Neural crest cell (in vitro differentiated cells): ENCODE data around the gene PCDH19. TPM values are rescaled to one million over a fixed set of nuclear protein-coding genes. Genes with fewer than 3 reads are reported as not detected.

Experiments
- DNase-seq: peaks from one replicate; pipeline ENCODE4 v3.0.0; 2021; ENCODE audit warnings: low read depth, mixed read lengths, low spot score
- H3K27ac Mint-ChIP-seq: one replicate; pipeline ENCODE4 v1.8.0; 2021; ENCODE audit warnings: mild to moderate bottlenecking, mixed read lengths; ENCODE audit not compliant: unreplicated experiment
- H3K27me3 Mint-ChIP-seq: 2 replicates; pipeline ENCODE4 v1.8.0; 2021; ENCODE audit warnings: low read depth, mild to moderate bottlenecking, mixed read lengths
- H3K36me3 Mint-ChIP-seq: 2 replicates; pipeline ENCODE4 v1.8.0; 2021; ENCODE audit warnings: low read depth, mild to moderate bottlenecking, mixed read lengths
- H3K4me1 Mint-ChIP-seq: 2 replicates; pipeline ENCODE4 v1.8.0; 2021; ENCODE audit warnings: mixed read lengths
- H3K4me3 Mint-ChIP-seq: one replicate; pipeline ENCODE4 v1.8.0; 2021; ENCODE audit warnings: mild to moderate bottlenecking, mixed read lengths
- H3K9me3 Mint-ChIP-seq: 2 replicates; pipeline ENCODE4 v1.8.0; 2021; ENCODE audit warnings: mixed read lengths
- CTCF ChIP-seq: fragments of 200-600 bp; sonication (generic); conservative IDR thresholded peaks from 2 replicates; pipeline ENCODE4 v1.5.0; 2021; ENCODE audit warnings: antibody characterized with exemption, mild to moderate bottlenecking
- total RNA-seq: library from RNA; stranded (reverse); gene quantifications from 2 replicates; pipeline ENCODE4 v1.2.1, GENCODE V29; 2021

The PCDH19 gene
- total RNA-seq, 1 donor from 2014 or later, result 30.2 TPM

DNA sequence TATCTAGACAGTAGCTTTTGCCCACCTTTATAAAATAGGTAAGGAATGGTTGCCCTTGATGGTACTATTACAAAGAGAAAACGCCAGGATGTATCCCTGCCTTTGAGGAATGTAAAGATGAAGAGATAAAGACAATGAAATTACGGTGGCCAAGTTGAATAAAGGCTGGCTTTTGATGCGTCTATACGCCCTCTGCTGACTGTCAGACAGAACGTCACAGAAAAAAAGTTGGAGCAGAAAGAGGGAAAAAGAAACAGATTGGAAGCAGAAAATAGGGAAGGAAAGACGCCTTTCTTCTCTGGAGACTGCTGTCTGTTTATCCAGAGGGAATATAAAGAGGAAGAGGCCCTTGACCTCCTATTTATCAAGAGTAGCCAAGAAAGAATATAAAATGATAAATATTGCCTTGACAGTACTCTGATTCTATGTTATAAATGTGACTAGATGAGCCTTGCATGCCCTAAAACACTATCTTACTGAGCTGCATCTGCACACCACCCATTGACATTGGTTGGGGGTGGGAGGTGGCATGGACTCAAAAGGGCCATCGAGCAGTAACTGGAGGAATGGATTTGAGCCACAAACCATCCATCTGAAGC lies 30.6 kb downstream of the PCDH19 start:
- Mint-ChIP-seq H3K27ac (no peak overlapping the region), H3K4me3 (no peak overlapping the region), H3K9me3 (no peaks in the 10 kb centered on the region), H3K27me3 (no peaks in the 10 kb centered on the region), H3K36me3 (no peaks in the 10 kb centered on the region), H3K4me1 (peaks cover 45% of the 10 kb centered on the region)
- TF ChIP-seq CTCF, result peak; percentile 75
- no peak for DNase-seq

DNA sequence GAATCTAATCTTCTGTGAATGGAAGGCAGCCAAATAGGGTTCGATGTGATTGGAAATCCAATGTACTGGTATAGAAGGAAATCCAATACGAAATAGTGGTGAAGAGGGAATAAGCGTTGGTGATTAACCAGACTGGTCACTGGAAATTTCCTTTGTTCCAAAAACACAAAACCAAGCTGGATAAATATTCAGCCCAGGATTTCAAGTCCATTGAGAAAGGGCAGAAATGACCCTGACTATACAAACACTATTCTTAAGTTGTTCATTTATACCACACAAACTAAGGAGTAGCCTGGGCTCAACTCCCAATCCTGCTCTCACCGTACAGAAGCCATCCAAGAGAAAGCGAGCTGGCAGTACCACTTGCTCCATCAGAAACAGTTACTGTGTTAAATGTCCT lies 32.2 kb downstream of the PCDH19 start:
- Mint-ChIP-seq H3K4me3 (no peak overlapping the region), H3K9me3 (no peaks in the 10 kb centered on the region), H3K36me3 (no peaks in the 10 kb centered on the region), H3K4me1 (peaks cover 39% of the 10 kb centered on the region), H3K27ac (no peak overlapping the region), H3K27me3 (no peaks in the 10 kb centered on the region)
- no peak for TF ChIP-seq CTCF
- no peak for DNase-seq

DNA sequence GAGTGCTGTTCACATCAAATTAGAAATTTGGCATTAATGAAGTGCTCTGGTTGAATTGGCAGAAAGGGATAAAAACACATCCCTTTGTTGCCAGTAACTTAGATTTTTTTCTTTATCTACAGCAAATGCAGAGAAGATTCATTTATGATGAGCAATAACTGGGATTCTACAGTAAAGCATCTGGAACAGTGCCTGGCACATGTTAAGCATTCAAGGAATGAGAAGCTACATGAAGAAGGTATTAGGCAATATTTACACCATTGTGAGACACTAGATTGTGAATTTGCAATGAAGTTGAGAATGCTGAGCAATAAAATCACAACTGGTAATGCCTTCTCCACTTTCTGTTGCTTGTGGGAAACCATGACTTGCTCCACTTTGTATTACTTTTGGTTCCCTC lies 33.5 kb downstream of the PCDH19 start:
- no peak for DNase-seq
- Mint-ChIP-seq H3K4me1 (peaks cover 30% of the 10 kb centered on the region), H3K36me3 (no peaks in the 10 kb centered on the region), H3K4me3 (no peak overlapping the region), H3K27ac (no peak overlapping the region), H3K27me3 (no peaks in the 10 kb centered on the region), H3K9me3 (no peaks in the 10 kb centered on the region)
- TF ChIP-seq CTCF, result no peak

DNA sequence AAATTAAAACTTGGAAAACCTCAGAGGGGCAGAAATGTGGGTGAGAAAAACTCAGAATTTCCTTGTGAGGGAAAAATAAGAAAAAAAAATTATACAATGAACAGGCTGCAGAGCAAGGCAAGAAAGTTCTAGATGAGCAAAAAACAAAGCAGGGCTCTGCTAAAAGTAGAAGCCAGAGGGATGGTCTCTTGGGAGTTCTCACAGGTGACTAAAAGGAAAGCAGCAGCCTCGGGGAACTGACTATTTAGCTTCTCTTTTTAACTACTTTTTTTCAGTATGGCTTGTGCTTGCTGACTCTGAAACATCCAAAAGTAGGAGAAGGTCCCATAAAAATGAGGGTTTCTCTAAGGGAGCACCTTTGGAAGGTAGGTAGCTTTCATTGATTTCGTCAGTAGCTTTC lies 36.4 kb downstream of the PCDH19 start:
- no peak for DNase-seq
- peaks cover 5% of the 10 kb centered on the region for H3K36me3 Mint-ChIP-seq
- no peaks in the 10 kb centered on the region for H3K9me3 Mint-ChIP-seq
- H3K4me3 Mint-ChIP-seq, result no peak overlapping the region
- TF ChIP-seq CTCF, result no peak
- H3K27ac Mint-ChIP-seq, result no peak overlapping the region
- peaks cover 30% of the 10 kb centered on the region for H3K4me1 Mint-ChIP-seq
- H3K27me3 Mint-ChIP-seq, result no peaks in the 10 kb centered on the region

DNA sequence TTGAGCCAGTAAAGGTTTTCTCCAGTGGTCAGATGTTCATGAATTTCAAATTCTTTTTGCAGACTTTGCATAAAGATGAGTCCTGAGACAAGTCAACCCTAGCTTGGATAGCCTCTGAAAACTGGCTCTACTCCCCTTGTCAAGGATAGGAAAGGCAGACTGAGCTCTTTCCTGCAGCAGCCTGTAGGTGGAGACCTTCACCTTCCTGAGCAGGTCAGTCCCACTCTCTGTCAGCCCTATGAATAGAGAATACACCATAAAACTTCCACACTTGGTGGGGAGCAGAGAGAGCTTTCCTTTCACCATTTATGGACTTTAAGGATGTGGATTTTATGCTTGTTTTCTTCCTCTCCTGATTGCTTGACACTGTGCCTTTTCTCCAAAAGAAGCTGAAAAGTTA lies 41.9 kb downstream of the PCDH19 start:
- DNase-seq, result peak; percentile 12
- Mint-ChIP-seq H3K27ac (no peak overlapping the region), H3K4me3 (no peak overlapping the region), H3K4me1 (peaks cover 47% of the 10 kb centered on the region), H3K36me3 (peaks cover 5% of the 10 kb centered on the region), H3K27me3 (no peaks in the 10 kb centered on the region), H3K9me3 (no peaks in the 10 kb centered on the region)
- peak; percentile 63 for TF ChIP-seq CTCF
